ENCODE results near the gene ENOX1. TPM values are rescaled to one million over a fixed set of nuclear protein-coding genes. Genes with fewer than 3 reads are reported as not detected.

Gene ENOX1
- total RNA-seq, 1 experiment from 2014 or later = 0.95 TPM

DNA sequence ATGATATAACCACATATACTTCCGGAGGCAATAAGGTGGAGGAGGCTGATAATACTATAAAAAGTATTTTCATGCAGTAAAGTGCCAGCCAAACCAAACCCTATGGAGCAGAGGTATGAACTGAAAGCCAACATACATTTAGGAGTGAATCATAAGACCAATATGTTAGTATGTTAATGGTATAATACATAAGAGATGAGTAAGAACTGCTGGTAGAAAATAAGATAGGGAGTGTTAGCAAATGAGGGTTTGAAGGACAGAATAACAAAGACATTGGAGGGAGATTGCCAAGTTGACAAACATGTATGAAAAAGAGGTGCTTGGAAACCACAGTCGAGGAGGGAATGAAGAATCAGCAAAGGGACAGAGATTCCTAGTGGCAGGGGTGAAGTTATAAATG, 10.8 kb downstream of the ENOX1 start:
- no peak for TF ChIP-seq EZH2phosphoT487 (IDR thresholded peaks at IDR 0.05; ENCODE audit: borderline replicate concordance, low read length)
- TF ChIP-seq EZH2 (IDR thresholded peaks at IDR 0.05; ENCODE audit: low read length, unreplicated experiment) = no peak
- TF ChIP-seq, protein P1, sequence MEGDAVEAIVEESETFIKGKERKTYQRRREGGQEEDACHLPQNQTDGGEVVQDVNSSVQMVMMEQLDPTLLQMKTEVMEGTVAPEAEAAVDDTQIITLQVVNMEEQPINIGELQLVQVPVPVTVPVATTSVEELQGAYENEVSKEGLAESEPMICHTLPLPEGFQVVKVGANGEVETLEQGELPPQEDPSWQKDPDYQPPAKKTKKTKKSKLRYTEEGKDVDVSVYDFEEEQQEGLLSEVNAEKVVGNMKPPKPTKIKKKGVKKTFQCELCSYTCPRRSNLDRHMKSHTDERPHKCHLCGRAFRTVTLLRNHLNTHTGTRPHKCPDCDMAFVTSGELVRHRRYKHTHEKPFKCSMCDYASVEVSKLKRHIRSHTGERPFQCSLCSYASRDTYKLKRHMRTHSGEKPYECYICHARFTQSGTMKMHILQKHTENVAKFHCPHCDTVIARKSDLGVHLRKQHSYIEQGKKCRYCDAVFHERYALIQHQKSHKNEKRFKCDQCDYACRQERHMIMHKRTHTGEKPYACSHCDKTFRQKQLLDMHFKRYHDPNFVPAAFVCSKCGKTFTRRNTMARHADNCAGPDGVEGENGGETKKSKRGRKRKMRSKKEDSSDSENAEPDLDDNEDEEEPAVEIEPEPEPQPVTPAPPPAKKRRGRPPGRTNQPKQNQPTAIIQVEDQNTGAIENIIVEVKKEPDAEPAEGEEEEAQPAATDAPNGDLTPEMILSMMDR (conservative IDR thresholded peaks at IDR 0.05; ENCODE audit: low read depth, low read length) = no peak
- no peaks in the 10 kb centered on the region for H3K79me2 ChIP-seq (ENCODE audit: low read length)
- POLR2A ChIA-PET (ENCODE audit: unreplicated experiment) = no interaction called here
- CTCF ChIA-PET = no interaction called here
- H3F3A ChIP-seq (ENCODE audit: low read length, unreplicated experiment) = no peaks in the 10 kb centered on the region
- H4K20me1 ChIP-seq (ENCODE audit: low read length) = no peaks in the 10 kb centered on the region
- H3K9me3 ChIP-seq (ENCODE audit: low read length) = no peaks in the 10 kb centered on the region
- no peak overlapping the region for H3K9ac ChIP-seq (ENCODE audit: low read length)
- no peak overlapping the region for H2AFZ ChIP-seq (ENCODE audit: low read length)
- no peaks in the 10 kb centered on the region for H3K36me3 ChIP-seq (ENCODE audit: low read depth, low read length)
- H3K9me2 ChIP-seq (replicated peaks; ENCODE audit: low read length) = no peaks in the 10 kb centered on the region
- intact Hi-C loops (cut with micrococcal nuclease) = no loop called here
- no peak overlapping the region for H3K4me2 ChIP-seq (ENCODE audit: low read length)
- ATAC-seq = no peak
- H3K4me3 ChIP-seq (ENCODE audit: low read length) = no peak overlapping the region
- H3K27me3 ChIP-seq (ENCODE audit: low read length) = no peaks in the 10 kb centered on the region
- no peak for DNase-seq
- H3K27ac ChIP-seq (ENCODE audit: low read length) = no peak overlapping the region
- H3K4me1 ChIP-seq (ENCODE audit: insufficient read depth, low read length) = no peaks in the 10 kb centered on the region
- BruUV-seq (replicated peaks) = no TSS peak

DNA sequence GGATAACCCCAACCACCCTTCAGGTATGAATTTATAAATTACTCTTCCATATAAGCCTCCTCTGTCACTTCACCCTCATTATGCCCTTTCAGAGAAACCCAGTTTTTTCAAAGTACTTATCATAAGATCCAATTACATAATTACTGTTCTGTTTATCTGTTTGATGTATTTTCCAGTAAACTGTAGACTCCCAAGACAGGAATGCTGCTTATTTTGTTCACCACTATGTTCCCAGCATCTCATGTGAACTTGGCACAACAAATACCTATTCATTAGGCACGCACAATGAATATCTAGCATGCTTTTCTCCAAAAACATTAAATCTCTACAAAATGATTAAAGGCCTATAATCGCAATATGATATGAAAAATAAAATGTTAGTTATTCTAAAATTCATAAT, 13.2 kb downstream of the ENOX1 start:
- H3K27me3 ChIP-seq (ENCODE audit: low read length) = no peaks in the 10 kb centered on the region
- no peaks in the 10 kb centered on the region for H3K9me2 ChIP-seq (replicated peaks; ENCODE audit: low read length)
- no peaks in the 10 kb centered on the region for H4K20me1 ChIP-seq (ENCODE audit: low read length)
- H2AFZ ChIP-seq (ENCODE audit: low read length) = no peak overlapping the region
- H3K27ac ChIP-seq (ENCODE audit: low read length) = no peak overlapping the region
- ATAC-seq = no peak
- no peak for DNase-seq
- intact Hi-C loops (cut with micrococcal nuclease) = no loop called here
- TF ChIP-seq, protein P1 (conservative IDR thresholded peaks at IDR 0.05; ENCODE audit: low read depth, low read length) = no peak
- TF ChIP-seq EZH2phosphoT487 (IDR thresholded peaks at IDR 0.05; ENCODE audit: borderline replicate concordance, low read length) = no peak
- no peak for TF ChIP-seq EZH2 (IDR thresholded peaks at IDR 0.05; ENCODE audit: low read length, unreplicated experiment)
- H3K4me1 ChIP-seq (ENCODE audit: insufficient read depth, low read length) = no peaks in the 10 kb centered on the region
- ChIA-PET CTCF (no interaction called here), POLR2A (ENCODE audit: unreplicated experiment) (no interaction called here)
- no peaks in the 10 kb centered on the region for H3K79me2 ChIP-seq (ENCODE audit: low read length)
- H3F3A ChIP-seq (ENCODE audit: low read length, unreplicated experiment) = no peaks in the 10 kb centered on the region
- no TSS peak for BruUV-seq (replicated peaks)
- no peak overlapping the region for H3K9ac ChIP-seq (ENCODE audit: low read length)
- H3K4me2 ChIP-seq (ENCODE audit: low read length) = no peak overlapping the region
- no peaks in the 10 kb centered on the region for H3K9me3 ChIP-seq (ENCODE audit: low read length)
- H3K4me3 ChIP-seq (ENCODE audit: low read length) = no peak overlapping the region
- H3K36me3 ChIP-seq (ENCODE audit: low read depth, low read length) = no peaks in the 10 kb centered on the region

DNA sequence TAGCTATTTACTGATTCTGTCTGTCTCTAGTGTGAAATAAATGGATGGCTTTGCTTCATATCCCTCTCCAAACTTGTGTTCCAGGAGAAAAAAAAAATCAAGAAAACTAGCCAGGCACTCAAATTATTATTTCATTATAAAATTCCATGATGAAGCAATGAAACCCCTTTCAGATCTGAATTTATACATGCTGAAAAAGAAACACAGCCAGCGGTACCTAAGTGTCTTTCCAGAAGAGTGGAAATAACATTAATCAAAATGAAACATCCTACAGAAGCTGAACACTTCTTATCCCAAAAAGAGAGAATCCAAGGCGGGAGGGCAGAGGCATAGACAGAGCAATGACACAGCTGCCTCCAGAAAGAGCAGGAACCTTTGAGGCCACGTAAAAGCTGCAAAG, 15.9 kb downstream of the ENOX1 start:
- Histone ChIP-seq H3K9ac (ENCODE audit: low read length) (no peak overlapping the region), H3K9me2 (replicated peaks; ENCODE audit: low read length) (no peaks in the 10 kb centered on the region), H3K79me2 (ENCODE audit: low read length) (no peaks in the 10 kb centered on the region), H3K4me2 (ENCODE audit: low read length) (no peak overlapping the region), H3K4me1 (ENCODE audit: insufficient read depth, low read length) (no peaks in the 10 kb centered on the region), H4K20me1 (ENCODE audit: low read length) (no peaks in the 10 kb centered on the region), H3K4me3 (ENCODE audit: low read length) (no peak overlapping the region), H3K27ac (ENCODE audit: low read length) (no peak overlapping the region), H3K27me3 (ENCODE audit: low read length) (no peaks in the 10 kb centered on the region), H3K9me3 (ENCODE audit: low read length) (no peaks in the 10 kb centered on the region), H3F3A (ENCODE audit: low read length, unreplicated experiment) (no peaks in the 10 kb centered on the region), H3K36me3 (ENCODE audit: low read depth, low read length) (no peaks in the 10 kb centered on the region), H2AFZ (ENCODE audit: low read length) (no peak overlapping the region)
- BruUV-seq (replicated peaks) = no TSS peak
- TF ChIP-seq, protein P1 (conservative IDR thresholded peaks at IDR 0.05; ENCODE audit: low read depth, low read length) = no peak
- TF ChIP-seq EZH2phosphoT487 (IDR thresholded peaks at IDR 0.05; ENCODE audit: borderline replicate concordance, low read length) = no peak
- TF ChIP-seq EZH2 (IDR thresholded peaks at IDR 0.05; ENCODE audit: low read length, unreplicated experiment) = no peak
- POLR2A ChIA-PET (ENCODE audit: unreplicated experiment) = no interaction called here
- ATAC-seq (no peak), DNase-seq (no peak)
- intact Hi-C loops (cut with micrococcal nuclease) = no loop called here
- CTCF ChIA-PET = no interaction called here
